Subcutaneous abdominal adipose tissue (tissue), 5 donors: Measurements from ENCODE around the gene GATC.
"Not testable (repeated sequence)": the region's sequence is repeated elsewhere in the genome, so short reads cannot be mapped to it uniquely, and the experiment has no call there.

Experiments
- H3K27ac ChIP-seq: one replicate; pipeline ENCODE4 v1.7.0; 2013; ENCODE audit warnings: low read depth, mild to moderate bottlenecking, inconsistent platforms, low read length, moderate library complexity
- H3K27me3 ChIP-seq, 5 donors: one replicate each; pipeline ENCODE4 v1.7.0; 2013; ENCODE audit warnings: low read length in 5 of 5, inconsistent platforms in 1 of 5; ENCODE audit not compliant: control insufficient read depth in 5 of 5, insufficient read depth in 4 of 5
- H3K36me3 ChIP-seq, 5 donors: one replicate each; pipeline ENCODE4 v1.7.0; 2013; ENCODE audit warnings: low read length in 5 of 5; ENCODE audit not compliant: control insufficient read depth in 5 of 5, insufficient read depth in 5 of 5
- H3K4me1 ChIP-seq, 5 donors: one replicate each; pipeline ENCODE4 v1.7.0; 2013; ENCODE audit warnings: low read length in 5 of 5, mild to moderate bottlenecking in 3 of 5, moderate library complexity in 1 of 5; ENCODE audit not compliant: control insufficient read depth in 5 of 5, insufficient read depth in 5 of 5
- H3K4me3 ChIP-seq, 5 donors: one replicate each; pipeline ENCODE4 v1.7.0; 2013; ENCODE audit warnings: low read length in 5 of 5, low read depth in 1 of 5
- H3K9ac ChIP-seq, 5 donors: one replicate each; pipeline ENCODE4 v1.7.0; 2013; ENCODE audit warnings: low read length in 5 of 5, mild to moderate bottlenecking in 4 of 5, moderate library complexity in 3 of 5
- H3K9me3 ChIP-seq, 5 donors: one replicate each; pipeline ENCODE4 v1.7.0; 2013; ENCODE audit warnings: low read length in 5 of 5; ENCODE audit not compliant: control insufficient read depth in 5 of 5
- donor health status: healthy.
- donor health status: healthy.
- donor health status: healthy.
- donor health status: healthy.
- donor health status: healthy.

The GATC gene

GRCh38 chr12:120437735-120438494 is 8.3 kb upstream of the GATC start, which contains the start of gene COX6A1:
TSS of gene COX6A1 (plus strand) at chr12:120438113. CDS start at chr12:120438127, 14 bp downstream.
- peaks cover 2 to 23% (median 20%) of the 10 kb centered on the region in 5 donors for H3K4me1 ChIP-seq
- H3K27me3 ChIP-seq, result peaks cover 0 to 3% (median 0%) of the 10 kb centered on the region in 5 donors
- H3K9me3 ChIP-seq, result no peaks in the 10 kb centered on the region
- peak within 1 kb of the TSS; percentile 80 for H3K27ac ChIP-seq
- peak within 1 kb of the TSS; percentile 81 to 90 (median 84) for H3K9ac ChIP-seq
- peak within 1 kb of the TSS; percentile 71 to 96 (median 85) for H3K4me3 ChIP-seq
- H3K36me3 ChIP-seq, result peaks cover 3 to 23% (median 15%) of the 10 kb centered on the region in 5 donors

- H3K4me1 ChIP-seq, result peaks cover 2 to 23% (median 20%) of the 10 kb centered on the region in 5 donors
- no peaks in the 10 kb centered on the region for H3K27me3 ChIP-seq
- H3K27ac ChIP-seq, result peak overlapping the region; percentile 80
- peak overlapping the region; percentile 71 to 96 (median 85) for H3K4me3 ChIP-seq
- peaks cover 4 to 30% (median 22%) of the 10 kb centered on the region in 5 donors for H3K36me3 ChIP-seq
- H3K9ac ChIP-seq, result peak overlapping the region; percentile 1 to 90 (median 81)
- H3K9me3 ChIP-seq, result no peaks in the 10 kb centered on the region
These were observed 7.6 kb upstream of the GATC start for GRCh38 chr12:120438495-120439198.

- peaks cover 2 to 23% (median 20%) of the 10 kb centered on the region in 5 donors for H3K4me1 ChIP-seq
- no peak overlapping the region for H3K27ac ChIP-seq
- H3K27me3 ChIP-seq, result no peaks in the 10 kb centered on the region
- H3K36me3 ChIP-seq, result peaks cover 15 to 40% (median 30%) of the 10 kb centered on the region in 5 donors
- H3K9ac ChIP-seq, result peak overlapping the region in 1 of 5 donors; percentile 1
- H3K9me3 ChIP-seq, result no peaks in the 10 kb centered on the region
- H3K4me3 ChIP-seq, result no peak overlapping the region
These were observed 6.5 kb upstream of the GATC start for GRCh38 chr12:120439646-120440247.

GRCh38 chr12:120444676-120445075 is 1.6 kb upstream of the GATC start:
- H3K27me3 ChIP-seq, result no peaks in the 10 kb centered on the region
- H3K9me3 ChIP-seq, result no peaks in the 10 kb centered on the region
- H3K36me3 ChIP-seq, result peaks cover 15 to 40% (median 30%) of the 10 kb centered on the region in 5 donors
- H3K4me3 ChIP-seq, result no peak overlapping the region
- peaks cover 7 to 30% (median 25%) of the 10 kb centered on the region in 5 donors for H3K4me1 ChIP-seq
- peak overlapping the region in 1 of 5 donors; percentile 99 for H3K9ac ChIP-seq
- no peak overlapping the region for H3K27ac ChIP-seq

- Histone ChIP-seq H3K9ac (peak overlapping the region; percentile 93 to 99 (median 99)), H3K36me3 (peaks cover 11 to 26% (median 21%) of the 10 kb centered on the region in 5 donors), H3K27ac (peak overlapping the region; percentile 84), H3K4me1 (peaks cover 7 to 27% (median 23%) of the 10 kb centered on the region in 5 donors), H3K4me3 (peak overlapping the region; percentile 91 to 100 (median 99))
- not testable (repeated sequence) for H3K9me3 ChIP-seq, H3K27me3 ChIP-seq
These were observed 567 bp downstream of the GATC start for GRCh38 chr12:120446844-120447178.

GRCh38 chr12:120447992-120448391 is 1.7 kb downstream of the GATC start:
- H3K4me1 ChIP-seq, result peaks cover 7 to 27% (median 23%) of the 10 kb centered on the region in 5 donors
- H3K9me3 ChIP-seq, result no peaks in the 10 kb centered on the region
- peaks cover 11 to 25% (median 15%) of the 10 kb centered on the region in 5 donors for H3K36me3 ChIP-seq
- no peak overlapping the region for H3K27ac ChIP-seq
- no peak overlapping the region for H3K9ac ChIP-seq
- H3K4me3 ChIP-seq, result no peak overlapping the region
- H3K27me3 ChIP-seq, result no peaks in the 10 kb centered on the region

- H3K27ac ChIP-seq, H3K4me1 ChIP-seq, H3K27me3 ChIP-seq, H3K9me3 ChIP-seq, H3K9ac ChIP-seq, H3K4me3 ChIP-seq: not testable (repeated sequence)
- H3K36me3 ChIP-seq, result peaks cover 5 to 34% (median 24%) of the 10 kb centered on the region in 5 donors
These were observed 6.3 kb downstream of the GATC start for GRCh38 chr12:120452524-120452923.

GRCh38 chr12:120453060-120453750 is 7.0 kb downstream of the GATC start:
- Histone ChIP-seq H3K4me3 (no peak overlapping the region), H3K27ac (no peak overlapping the region), H3K9me3 (no peaks in the 10 kb centered on the region), H3K27me3 (no peaks in the 10 kb centered on the region), H3K4me1 (no peaks in the 10 kb centered on the region), H3K9ac (no peak overlapping the region), H3K36me3 (peaks cover 5 to 38% (median 26%) of the 10 kb centered on the region in 5 donors)

GRCh38 chr12:120453977-120454376 is 7.7 kb downstream of the GATC start:
- no peaks in the 10 kb centered on the region for H3K4me1 ChIP-seq
- no peaks in the 10 kb centered on the region for H3K9me3 ChIP-seq
- H3K27ac ChIP-seq, result no peak overlapping the region
- H3K36me3 ChIP-seq, result peaks cover 9 to 46% (median 32%) of the 10 kb centered on the region in 5 donors
- H3K9ac ChIP-seq, result no peak overlapping the region
- H3K27me3 ChIP-seq, result no peaks in the 10 kb centered on the region
- no peak overlapping the region for H3K4me3 ChIP-seq
